Measurements from ENCODE around the gene CYP27C1.

The CYP27C1 gene

GRCh38 chr2:127182626-127183458 lies 37.3 kb downstream of the CYP27C1 start:
- Histone ChIP-seq H3K27me3 (no peaks in the 10 kb centered on the region), H3K36me3 (no peaks in the 10 kb centered on the region), H3K9me3 (no peaks in the 10 kb centered on the region), H3K4me3 (ENCODE audit: low read depth, low read length) (no peak overlapping the region), H3K4me1 (no peaks in the 10 kb centered on the region)
- TF ChIP-seq CTCF (IDR thresholded peaks at IDR 0.05; ENCODE audit: low read depth, low read length), result no peak
- DNase-seq, result no peak

- Histone ChIP-seq H3K36me3 (no peaks in the 10 kb centered on the region), H3K9me3 (no peaks in the 10 kb centered on the region), H3K27me3 (no peaks in the 10 kb centered on the region), H3K4me3 (ENCODE audit: low read depth, low read length) (no peak overlapping the region), H3K4me1 (no peaks in the 10 kb centered on the region)
- TF ChIP-seq CTCF (IDR thresholded peaks at IDR 0.05; ENCODE audit: low read depth, low read length), result no peak
- no peak for DNase-seq
These were observed 38.2 kb downstream of the CYP27C1 start for GRCh38 chr2:127181851-127182250.

- Histone ChIP-seq H3K36me3 (no peaks in the 10 kb centered on the region), H3K4me3 (ENCODE audit: low read depth, low read length) (no peak overlapping the region), H3K4me1 (no peaks in the 10 kb centered on the region; the same call in 1 of the 2 replicates), H3K27me3 (no peaks in the 10 kb centered on the region), H3K9me3 (no peaks in the 10 kb centered on the region)
- no peak for DNase-seq
- no peak for TF ChIP-seq CTCF (IDR thresholded peaks at IDR 0.05; ENCODE audit: low read depth, low read length)
These were observed 40.3 kb downstream of the CYP27C1 start for GRCh38 chr2:127179766-127180165.

GRCh38 chr2:127177617-127178263 lies 42.4 kb downstream of the CYP27C1 start:
- Histone ChIP-seq H3K4me1 (peaks cover 3% of the 10 kb centered on the region), H3K27me3 (no peaks in the 10 kb centered on the region), H3K36me3 (no peaks in the 10 kb centered on the region), H3K9me3 (no peaks in the 10 kb centered on the region), H3K4me3 (ENCODE audit: low read depth, low read length) (no peak overlapping the region)
- TF ChIP-seq CTCF (IDR thresholded peaks at IDR 0.05; ENCODE audit: low read depth, low read length), result no peak
- DNase-seq, result no peak

- Histone ChIP-seq H3K36me3 (no peaks in the 10 kb centered on the region), H3K27me3 (no peaks in the 10 kb centered on the region), H3K9me3 (no peaks in the 10 kb centered on the region), H3K4me3 (ENCODE audit: low read depth, low read length) (no peak overlapping the region), H3K4me1 (peaks cover 3% of the 10 kb centered on the region)
- no peak for TF ChIP-seq CTCF (IDR thresholded peaks at IDR 0.05; ENCODE audit: low read depth, low read length)
- no peak for DNase-seq
These were observed 43.5 kb downstream of the CYP27C1 start for GRCh38 chr2:127176371-127177311.

Measured in BE2C (cell line).